Activated naive CD8-positive, alpha-beta T cell (primary cell): ENCODE results near the gene BSN.
A peak's percentile ranks its signal among the peaks of the same experiment; 100 is the strongest.
"Not testable (repeated sequence)": the region's sequence is repeated elsewhere in the genome, so short reads cannot be mapped to it uniquely, and the experiment has no call there.

Source experiments
- H3K27ac Mint-ChIP-seq: one replicate; pipeline ENCODE4 v1.8.0; 2021; ENCODE audit warnings: mixed read lengths
- H3K27me3 Mint-ChIP-seq: one replicate; pipeline ENCODE4 v1.8.0; 2021; ENCODE audit warnings: mixed read lengths
- H3K36me3 Mint-ChIP-seq: one replicate; pipeline ENCODE4 v1.8.0; 2021; ENCODE audit warnings: mixed read lengths
- H3K4me1 Mint-ChIP-seq: one replicate; pipeline ENCODE4 v1.8.0; 2021; ENCODE audit warnings: low read depth, mixed read lengths
- H3K4me3 Mint-ChIP-seq: one replicate; pipeline ENCODE4 v1.8.0; 2021; ENCODE audit warnings: mild to moderate bottlenecking, mixed read lengths
- H3K9me3 Mint-ChIP-seq: one replicate; pipeline ENCODE4 v1.8.0; 2021; ENCODE audit warnings: low read depth, mixed read lengths

BSN gene

GRCh38 chr3:49563040-49563578 lies 8.8 kb downstream of the BSN start:
- no peak overlapping the region for H3K4me3 Mint-ChIP-seq

GRCh38 chr3:49563766-49564165 lies 9.5 kb downstream of the BSN start:
- no peaks in the 10 kb centered on the region for H3K27me3 Mint-ChIP-seq
- H3K27ac Mint-ChIP-seq: no peak overlapping the region
- H3K4me1 Mint-ChIP-seq: no peaks in the 10 kb centered on the region
- H3K9me3 Mint-ChIP-seq: no peaks in the 10 kb centered on the region
- H3K4me3 Mint-ChIP-seq: no peak overlapping the region
- no peaks in the 10 kb centered on the region for H3K36me3 Mint-ChIP-seq

More at GRCh38 chr3:49563040-49563578, 8.8 kb downstream of the BSN start:
- no peaks in the 10 kb centered on the region for H3K4me1 Mint-ChIP-seq
- no peaks in the 10 kb centered on the region for H3K27me3 Mint-ChIP-seq
- H3K36me3 Mint-ChIP-seq: no peaks in the 10 kb centered on the region
- H3K9me3 Mint-ChIP-seq: no peaks in the 10 kb centered on the region
- H3K27ac Mint-ChIP-seq: no peak overlapping the region

DNA sequence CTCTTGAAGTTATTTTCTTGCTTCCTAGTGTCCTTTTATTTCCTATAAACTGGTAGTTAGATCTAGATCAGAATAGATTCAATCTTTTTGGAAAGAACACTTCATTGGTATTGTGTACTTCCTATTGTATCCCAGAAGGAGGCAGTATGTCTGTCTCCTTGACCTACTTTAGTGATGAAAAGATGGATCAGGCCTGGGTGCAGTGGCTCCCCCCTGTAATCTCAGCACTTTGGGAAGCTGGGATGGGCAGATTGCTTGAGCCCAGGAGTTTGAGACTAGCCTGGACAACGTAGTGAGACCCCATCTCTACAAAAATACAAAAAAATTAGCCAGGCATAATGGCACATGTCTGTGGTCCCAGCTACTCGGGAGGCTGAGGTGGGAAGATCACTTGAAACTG lies 12.0 kb downstream of the BSN start:
- no peaks in the 10 kb centered on the region for H3K36me3 Mint-ChIP-seq
- H3K27me3 Mint-ChIP-seq: no peaks in the 10 kb centered on the region
- no peak overlapping the region for H3K27ac Mint-ChIP-seq
- H3K4me3 Mint-ChIP-seq: no peak overlapping the region
- no peaks in the 10 kb centered on the region for H3K9me3 Mint-ChIP-seq
- no peaks in the 10 kb centered on the region for H3K4me1 Mint-ChIP-seq

- Mint-ChIP-seq H3K9me3 (no peaks in the 10 kb centered on the region), H3K27me3 (no peaks in the 10 kb centered on the region), H3K4me3 (no peak overlapping the region), H3K36me3 (no peaks in the 10 kb centered on the region), H3K4me1 (no peaks in the 10 kb centered on the region), H3K27ac (no peak overlapping the region)
Measured at GRCh38 chr3:49567406-49567805, 13.1 kb downstream of the BSN start.

DNA sequence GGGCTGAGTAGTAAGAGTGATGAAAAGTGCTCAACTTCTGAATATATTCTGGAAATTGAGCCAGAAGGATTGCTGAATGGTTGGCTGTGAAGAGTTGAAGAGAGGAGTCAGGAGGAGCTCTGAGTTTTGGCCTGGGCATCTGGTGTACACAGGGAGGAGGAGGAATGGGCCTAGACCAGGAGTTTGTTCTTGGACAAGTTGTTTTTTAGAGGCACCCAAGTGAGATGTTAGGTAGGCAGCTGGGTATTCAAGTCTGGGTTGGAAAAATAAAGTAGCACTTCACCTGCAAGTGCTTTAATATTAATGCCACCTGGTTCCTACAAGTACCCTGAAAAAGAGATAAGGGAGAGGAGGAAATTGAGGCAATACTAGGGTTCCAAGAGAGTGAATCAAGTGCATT lies 14.7 kb downstream of the BSN start:
- Mint-ChIP-seq H3K27me3 (no peaks in the 10 kb centered on the region), H3K4me3 (no peak overlapping the region), H3K9me3 (no peaks in the 10 kb centered on the region), H3K4me1 (no peaks in the 10 kb centered on the region), H3K27ac (no peak overlapping the region), H3K36me3 (no peaks in the 10 kb centered on the region)

- H3K27ac Mint-ChIP-seq: no peak overlapping the region
- no peaks in the 10 kb centered on the region for H3K36me3 Mint-ChIP-seq
- H3K27me3 Mint-ChIP-seq: no peaks in the 10 kb centered on the region
- H3K4me3 Mint-ChIP-seq: no peak overlapping the region
- H3K4me1 Mint-ChIP-seq: no peaks in the 10 kb centered on the region
- no peaks in the 10 kb centered on the region for H3K9me3 Mint-ChIP-seq
Measured at GRCh38 chr3:49570028-49570654, 15.9 kb downstream of the BSN start.

DNA sequence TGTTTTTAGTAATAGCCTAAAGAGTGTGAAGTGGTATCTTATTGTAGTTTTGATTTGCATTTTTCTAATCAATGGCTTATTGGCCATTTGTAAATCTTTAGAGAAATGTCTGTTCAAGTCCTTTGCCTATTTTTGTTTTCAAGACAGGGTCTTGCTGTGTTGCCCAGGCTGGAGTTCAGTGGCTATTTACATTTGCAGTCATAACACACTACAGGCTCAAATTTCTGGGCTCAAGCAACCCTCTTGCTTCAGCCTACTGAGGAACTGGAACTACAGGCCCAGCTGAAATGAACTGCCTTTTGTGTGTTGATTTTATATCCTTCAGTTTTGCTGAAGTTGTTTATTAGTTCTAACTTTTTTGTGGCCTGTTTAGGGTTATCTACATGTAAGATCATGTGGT lies 27.9 kb downstream of the BSN start:
- Mint-ChIP-seq H3K36me3 (no peaks in the 10 kb centered on the region), H3K4me3 (no peak overlapping the region), H3K4me1 (no peaks in the 10 kb centered on the region), H3K9me3 (no peaks in the 10 kb centered on the region), H3K27ac (no peak overlapping the region), H3K27me3 (no peaks in the 10 kb centered on the region)

DNA sequence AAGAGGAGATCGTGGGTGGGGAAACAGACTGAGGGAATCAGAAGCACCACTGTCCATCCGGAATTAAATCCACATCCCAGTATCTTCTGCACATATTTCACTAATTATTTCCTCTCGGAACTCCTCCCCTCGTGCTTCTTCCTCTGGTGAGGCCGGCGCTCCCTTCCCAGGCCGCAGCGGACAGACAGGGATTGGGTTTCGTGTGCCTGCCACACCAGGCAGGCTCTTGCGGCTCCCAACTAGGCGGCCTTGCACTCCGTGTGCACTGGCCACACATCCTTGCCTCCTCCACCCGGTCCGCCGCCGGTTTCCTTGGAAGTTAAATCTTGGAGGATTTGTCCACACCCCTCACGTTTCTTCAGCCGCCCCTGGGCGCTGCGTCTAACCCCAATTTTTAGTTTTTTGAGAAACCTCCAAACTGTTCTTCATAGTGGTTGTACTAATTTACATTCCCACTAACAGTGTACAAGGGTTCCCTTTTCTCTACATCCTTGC lies 31.0 kb downstream of the BSN start:
- not testable (repeated sequence) for H3K4me3 Mint-ChIP-seq, H3K27ac Mint-ChIP-seq, H3K36me3 Mint-ChIP-seq, H3K4me1 Mint-ChIP-seq, H3K9me3 Mint-ChIP-seq, H3K27me3 Mint-ChIP-seq

GRCh38 chr3:49591615-49592014 lies 37.3 kb downstream of the BSN start:
- H3K4me3 Mint-ChIP-seq: no peak overlapping the region
- no peaks in the 10 kb centered on the region for H3K9me3 Mint-ChIP-seq
- no peaks in the 10 kb centered on the region for H3K4me1 Mint-ChIP-seq
- no peaks in the 10 kb centered on the region for H3K36me3 Mint-ChIP-seq
- no peaks in the 10 kb centered on the region for H3K27me3 Mint-ChIP-seq
- H3K27ac Mint-ChIP-seq: no peak overlapping the region

DNA sequence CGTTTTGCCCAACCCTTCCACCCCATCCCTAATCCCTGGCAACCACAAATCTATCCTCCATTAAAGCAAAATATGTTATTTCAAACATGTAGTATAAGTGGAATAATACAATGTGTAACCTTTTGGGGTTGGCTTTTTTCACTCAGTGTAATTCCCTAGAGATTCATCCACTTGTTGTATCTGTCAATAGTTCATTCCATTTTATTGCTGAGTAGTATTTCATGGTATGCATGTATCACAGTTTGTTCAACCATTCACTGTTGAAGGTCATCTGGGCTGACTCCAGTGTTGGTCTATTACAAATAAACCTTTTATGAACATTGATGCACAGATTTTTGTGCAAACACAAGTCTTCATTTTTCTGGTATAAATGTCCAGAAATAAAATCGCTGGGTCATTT lies 38.8 kb downstream of the BSN start:
- Mint-ChIP-seq H3K4me1 (no peaks in the 10 kb centered on the region), H3K4me3 (no peak overlapping the region), H3K27me3 (no peaks in the 10 kb centered on the region), H3K27ac (no peak overlapping the region), H3K36me3 (no peaks in the 10 kb centered on the region), H3K9me3 (no peaks in the 10 kb centered on the region)

- Mint-ChIP-seq H3K27me3 (no peaks in the 10 kb centered on the region), H3K4me3 (no peak overlapping the region), H3K9me3 (no peaks in the 10 kb centered on the region), H3K36me3 (no peaks in the 10 kb centered on the region), H3K4me1 (peaks cover 24% of the 10 kb centered on the region), H3K27ac (no peak overlapping the region)
Measured at GRCh38 chr3:49600781-49601180, 46.5 kb downstream of the BSN start.

GRCh38 chr3:49601358-49602048 lies 47.2 kb downstream of the BSN start:
- H3K27me3 Mint-ChIP-seq: no peaks in the 10 kb centered on the region
- peaks cover 24% of the 10 kb centered on the region for H3K4me1 Mint-ChIP-seq
- H3K9me3 Mint-ChIP-seq: no peaks in the 10 kb centered on the region
- H3K4me3 Mint-ChIP-seq: no peak overlapping the region
- H3K36me3 Mint-ChIP-seq: no peaks in the 10 kb centered on the region
- H3K27ac Mint-ChIP-seq: no peak overlapping the region

DNA sequence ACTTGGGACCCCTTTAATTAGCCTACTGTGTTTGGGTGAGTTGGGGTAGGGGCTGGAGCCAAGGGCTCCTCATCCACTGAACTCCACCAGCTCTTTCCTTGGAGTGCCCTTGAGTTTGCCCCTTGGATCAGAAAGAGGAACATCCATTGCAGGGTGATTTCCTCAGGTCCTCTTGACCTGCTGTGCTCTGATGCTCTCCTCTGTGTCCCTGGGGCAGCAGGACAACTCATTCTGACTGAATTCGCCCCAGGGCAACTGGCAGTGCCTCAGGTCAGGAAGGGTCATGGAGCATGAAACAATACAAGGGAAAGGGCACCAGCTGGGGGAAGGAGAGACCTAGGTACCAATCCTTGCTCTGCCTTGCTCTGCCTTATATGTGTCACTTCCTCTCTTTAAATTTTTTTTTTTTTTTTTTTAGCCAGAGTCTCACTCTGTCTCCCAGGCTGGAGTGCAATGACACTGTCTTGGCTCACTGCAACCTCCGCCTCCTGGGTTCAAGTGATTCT lies 47.8 kb downstream of the BSN start:
- Mint-ChIP-seq H3K27ac (no peak overlapping the region), H3K27me3 (no peaks in the 10 kb centered on the region), H3K9me3 (no peaks in the 10 kb centered on the region), H3K36me3 (no peaks in the 10 kb centered on the region), H3K4me1 (peaks cover 24% of the 10 kb centered on the region), H3K4me3 (no peak overlapping the region)

GRCh38 chr3:49602877-49603411 lies 48.7 kb downstream of the BSN start:
- Mint-ChIP-seq H3K4me3 (peak overlapping the region; percentile 63), H3K4me1 (peaks cover 24% of the 10 kb centered on the region), H3K9me3 (no peaks in the 10 kb centered on the region), H3K27ac (peak overlapping the region; percentile 86), H3K27me3 (no peaks in the 10 kb centered on the region), H3K36me3 (no peaks in the 10 kb centered on the region)

DNA sequence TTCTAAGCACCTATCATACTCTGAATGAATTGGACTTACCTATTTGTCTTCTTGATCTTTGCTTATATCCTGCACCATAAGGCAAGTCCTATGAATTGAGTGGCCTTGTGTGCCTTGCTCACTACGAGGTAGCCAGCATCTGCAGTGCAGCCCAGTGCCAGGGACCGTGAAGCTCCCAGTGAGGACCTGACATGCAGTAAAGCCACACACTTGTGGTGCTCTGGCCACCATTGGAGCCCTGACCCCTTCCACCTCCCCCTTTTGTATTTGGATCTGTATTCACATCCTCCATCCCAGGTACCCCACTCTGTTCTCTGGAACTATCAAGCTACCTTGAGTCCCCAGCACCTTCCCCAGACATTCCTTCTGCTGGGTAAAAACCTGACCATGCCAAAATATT lies 52.1 kb downstream of the BSN start:
- Mint-ChIP-seq H3K27me3 (no peaks in the 10 kb centered on the region), H3K4me3 (no peak overlapping the region), H3K9me3 (no peaks in the 10 kb centered on the region), H3K4me1 (peaks cover 24% of the 10 kb centered on the region), H3K36me3 (no peaks in the 10 kb centered on the region), H3K27ac (no peak overlapping the region)
